Caco-2 (cell line): ENCODE measurements around the gene TEX35. TPM values are rescaled to one million over a fixed set of nuclear protein-coding genes. Genes with fewer than 3 reads are reported as not detected.

Experiments used
- BruUV-seq: library from RNA; stranded (reverse); fragments of 400-500 nt; replicated peaks from 2 replicates; lab custom pipeline; 2021; lab: Mats Ljungman, UMichigan
- CTCF ChIA-PET: fragments of 300-600 bp; sonication (Branson Sonifier 250); formaldehyde crosslinking; loops from one replicate; lab custom pipeline; 2022; ENCODE audit warnings: antibody characterized with exemption; lab: Charles Lee
- POLR2A ChIA-PET: fragments of 300-600 bp; sonication (Branson Sonifier 250); formaldehyde crosslinking; loops from one replicate; lab custom pipeline; 2022; ENCODE audit warnings: antibody characterized with exemption; lab: Charles Lee
- DNase-seq, 2 experiments: peaks; one replicate each; pipeline versions ENCODE4 v3.0.0 to v3.0.0-alpha.2; 2020 to 2022
- H3K27me3 ChIP-seq: replicated peaks from 2 replicates; pipeline ENCODE4 v1.6.0; 2011; ENCODE audit warnings: low read length; ENCODE audit not compliant: control insufficient read depth, insufficient read depth
- H3K36me3 ChIP-seq: 2 replicates; pipeline ENCODE4 v1.5.1; 2011; ENCODE audit warnings: low read length; ENCODE audit not compliant: control insufficient read depth, insufficient read depth
- H3K4me1 ChIP-seq: fragments of 250-450 bp; sonication (Bioruptor Pico); 2 replicates; pipeline ENCODE4 v1.5.1; 2020; ENCODE audit warnings: mild to moderate bottlenecking
- H3K4me3 ChIP-seq: 2 replicates; pipeline ENCODE4 v1.5.1; 2011; ENCODE audit warnings: low read depth, mild to moderate bottlenecking, control low read depth, low read length
- H3K9me3 ChIP-seq: fragments of 250-450 bp; sonication (Bioruptor Pico); 2 replicates; pipeline ENCODE4 v1.5.1; 2020; ENCODE audit warnings: mild to moderate bottlenecking, moderate library complexity
- H3K27ac Mint-ChIP-seq: one replicate; pipeline ENCODE4 v1.8.0; 2022; ENCODE audit warnings: mixed read lengths; ENCODE audit not compliant: unreplicated experiment
- H3K27me3 Mint-ChIP-seq: one replicate; pipeline ENCODE4 v1.8.0; 2022; ENCODE audit warnings: mixed read lengths; ENCODE audit not compliant: insufficient read depth, unreplicated experiment
- H3K36me3 Mint-ChIP-seq: one replicate; pipeline ENCODE4 v1.8.0; 2022; ENCODE audit warnings: mild to moderate bottlenecking, mixed read lengths; ENCODE audit not compliant: insufficient read depth, unreplicated experiment
- H3K4me1 Mint-ChIP-seq: one replicate; pipeline ENCODE4 v1.8.0; 2022; ENCODE audit warnings: low read depth, mixed read lengths; ENCODE audit not compliant: unreplicated experiment
- H3K4me3 Mint-ChIP-seq: one replicate; pipeline ENCODE4 v1.8.0; 2022; ENCODE audit warnings: mild to moderate bottlenecking, moderate library complexity, mixed read lengths; ENCODE audit not compliant: unreplicated experiment
- H3K9me3 Mint-ChIP-seq: one replicate; pipeline ENCODE4 v1.8.0; 2022; ENCODE audit warnings: mixed read lengths; ENCODE audit not compliant: unreplicated experiment
- intact Hi-C: fragments of 100-400 bp; cut with micrococcal nuclease; formaldehyde crosslinking; loops from one replicate; pipeline ENCODE4 v1.10.0; 2022; ENCODE audit not compliant: unreplicated experiment
- total RNA-seq: library from RNA; stranded (reverse); gene quantifications from 2 replicates; pipeline ENCODE4 v1.2.3, GENCODE V29; 2022
- TF ChIP-seq, protein P1 (sequence below), 2 experiments: fragments of 200-600 bp in 1 of 2; IDR thresholded peaks; 1 replicate in 1 of 2; 2 replicates in 1 of 2; pipeline versions ENCODE4 v1.5.1 to v1.8.0; 2011 to 2022; ENCODE audit warnings: antibody characterized with exemption in 1 of 2, control low read depth in 1 of 2, inconsistent platforms in 1 of 2, low read depth in 1 of 2, low read length in 1 of 2, mild to moderate bottlenecking in 1 of 2, moderate library complexity in 1 of 2; ENCODE audit not compliant: insufficient read depth in 1 of 2, severe bottlenecking in 1 of 2, unreplicated experiment in 1 of 2

The TEX35 gene
- total RNA-seq, 1 experiment from 2014 or later = not detected

DNA sequence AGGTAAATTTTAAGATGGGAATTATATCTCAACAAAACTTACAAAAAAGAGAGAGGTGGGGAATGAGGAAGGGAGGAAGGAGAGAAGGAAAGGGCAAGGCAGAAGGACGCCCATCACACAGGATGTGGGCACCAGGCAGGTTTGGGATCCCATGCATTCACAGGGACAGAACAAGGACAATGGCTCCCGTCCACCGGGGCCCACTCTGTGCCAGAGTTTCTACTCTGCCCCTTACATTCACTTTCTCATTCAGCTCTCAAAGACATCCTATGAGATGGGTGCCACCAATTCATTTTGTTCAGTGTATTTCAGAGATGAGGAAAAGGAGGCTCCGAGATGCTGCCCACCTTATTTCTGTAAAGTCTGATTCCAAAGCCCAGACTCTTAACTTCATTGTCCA is 23.5 kb upstream of the TEX35 start:
- H3K4me1 ChIP-seq = no peaks in the 10 kb centered on the region
- ChIA-PET POLR2A (no interaction called here), CTCF (no interaction called here)
- TF ChIP-seq, protein P1, sequence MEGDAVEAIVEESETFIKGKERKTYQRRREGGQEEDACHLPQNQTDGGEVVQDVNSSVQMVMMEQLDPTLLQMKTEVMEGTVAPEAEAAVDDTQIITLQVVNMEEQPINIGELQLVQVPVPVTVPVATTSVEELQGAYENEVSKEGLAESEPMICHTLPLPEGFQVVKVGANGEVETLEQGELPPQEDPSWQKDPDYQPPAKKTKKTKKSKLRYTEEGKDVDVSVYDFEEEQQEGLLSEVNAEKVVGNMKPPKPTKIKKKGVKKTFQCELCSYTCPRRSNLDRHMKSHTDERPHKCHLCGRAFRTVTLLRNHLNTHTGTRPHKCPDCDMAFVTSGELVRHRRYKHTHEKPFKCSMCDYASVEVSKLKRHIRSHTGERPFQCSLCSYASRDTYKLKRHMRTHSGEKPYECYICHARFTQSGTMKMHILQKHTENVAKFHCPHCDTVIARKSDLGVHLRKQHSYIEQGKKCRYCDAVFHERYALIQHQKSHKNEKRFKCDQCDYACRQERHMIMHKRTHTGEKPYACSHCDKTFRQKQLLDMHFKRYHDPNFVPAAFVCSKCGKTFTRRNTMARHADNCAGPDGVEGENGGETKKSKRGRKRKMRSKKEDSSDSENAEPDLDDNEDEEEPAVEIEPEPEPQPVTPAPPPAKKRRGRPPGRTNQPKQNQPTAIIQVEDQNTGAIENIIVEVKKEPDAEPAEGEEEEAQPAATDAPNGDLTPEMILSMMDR (IDR thresholded peaks at IDR 0.05; ENCODE audit: insufficient read depth in 1 of 2, low read depth in 1 of 2, low read length in 1 of 2, severe bottlenecking in 1 of 2, unreplicated experiment in 1 of 2) = no peak
- Mint-ChIP-seq H3K4me1 (no peaks in the 10 kb centered on the region), H3K27me3 (no peaks in the 10 kb centered on the region), H3K4me3 (no peak overlapping the region), H3K36me3 (no peaks in the 10 kb centered on the region), H3K9me3 (no peaks in the 10 kb centered on the region), H3K27ac (no peak overlapping the region)
- no peaks in the 10 kb centered on the region for H3K9me3 ChIP-seq
- no peaks in the 10 kb centered on the region for H3K36me3 ChIP-seq
- H3K4me3 ChIP-seq = no peak overlapping the region
- no peaks in the 10 kb centered on the region for H3K27me3 ChIP-seq
- BruUV-seq = no TSS peak
- intact Hi-C loops = no loop called here
- no peak for DNase-seq

GRCh38 chr1:178490136-178490535 is 22.8 kb upstream of the TEX35 start:
- Histone ChIP-seq H3K9me3 (no peaks in the 10 kb centered on the region), H3K4me3 (no peak overlapping the region), H3K27me3 (no peaks in the 10 kb centered on the region), H3K4me1 (no peaks in the 10 kb centered on the region), H3K36me3 (no peaks in the 10 kb centered on the region)
- H3K9me3 Mint-ChIP-seq = no peaks in the 10 kb centered on the region
- no peak for DNase-seq
- TF ChIP-seq, protein P1 (IDR thresholded peaks at IDR 0.05; ENCODE audit: insufficient read depth in 1 of 2, low read depth in 1 of 2, low read length in 1 of 2, severe bottlenecking in 1 of 2, unreplicated experiment in 1 of 2) = no peak
- H3K27ac Mint-ChIP-seq = no peak overlapping the region
- intact Hi-C loops = no loop called here
- no peak overlapping the region for H3K4me3 Mint-ChIP-seq
- H3K36me3 Mint-ChIP-seq = no peaks in the 10 kb centered on the region
- H3K4me1 Mint-ChIP-seq = no peaks in the 10 kb centered on the region
- ChIA-PET POLR2A (no interaction called here), CTCF (no interaction called here)
- no peaks in the 10 kb centered on the region for H3K27me3 Mint-ChIP-seq
- BruUV-seq = no TSS peak

DNA sequence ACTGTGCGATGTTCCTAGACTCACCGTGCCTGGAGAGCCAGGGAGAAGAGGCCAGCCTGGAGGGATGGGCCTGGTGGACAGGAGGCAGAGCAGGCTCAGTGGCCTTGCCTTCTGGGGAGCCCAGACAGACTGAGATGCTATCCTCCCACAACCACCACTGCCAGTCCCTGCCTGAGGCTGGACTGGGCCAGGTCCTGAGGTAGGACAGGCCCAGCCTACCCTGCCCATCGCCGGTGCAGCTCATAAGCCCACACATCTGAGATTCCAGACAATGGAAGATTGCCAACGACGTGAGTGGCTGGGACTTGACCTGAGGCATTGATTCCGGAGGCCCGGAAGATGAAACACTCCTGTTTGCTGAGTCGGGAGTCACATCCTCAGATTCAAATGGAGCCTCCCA is 21.9 kb upstream of the TEX35 start:
- POLR2A ChIA-PET = no interaction called here
- no peaks in the 10 kb centered on the region for H3K9me3 Mint-ChIP-seq
- no peak for DNase-seq
- Histone ChIP-seq H3K4me3 (no peak overlapping the region), H3K9me3 (no peaks in the 10 kb centered on the region), H3K27me3 (no peaks in the 10 kb centered on the region), H3K36me3 (no peaks in the 10 kb centered on the region), H3K4me1 (no peaks in the 10 kb centered on the region)
- BruUV-seq = no TSS peak
- no peaks in the 10 kb centered on the region for H3K4me1 Mint-ChIP-seq
- H3K36me3 Mint-ChIP-seq = no peaks in the 10 kb centered on the region
- intact Hi-C loops = no loop called here
- TF ChIP-seq, protein P1 (IDR thresholded peaks at IDR 0.05; ENCODE audit: insufficient read depth in 1 of 2, low read depth in 1 of 2, low read length in 1 of 2, severe bottlenecking in 1 of 2, unreplicated experiment in 1 of 2) = no peak
- H3K27me3 Mint-ChIP-seq = no peaks in the 10 kb centered on the region
- no peak overlapping the region for H3K4me3 Mint-ChIP-seq
- H3K27ac Mint-ChIP-seq = no peak overlapping the region
- CTCF ChIA-PET = no interaction called here
